22Rv1 (cell line): ENCODE data around the gene PPL.

Experiments
- H3K27ac ChIP-seq: fragments of 450-650 bp; 2 replicates; pipeline ENCODE4 v1.5.1; 2017
- ZFX ChIP-seq: fragments of 450-650 bp; IDR thresholded peaks from 2 replicates; pipeline ENCODE4 v1.6.1; 2017; ENCODE audit warnings: antibody characterized with exemption, borderline replicate concordance
- TF ChIP-seq, protein P1 (sequence below): fragments of 450-650 bp; IDR thresholded peaks from 2 replicates; pipeline ENCODE4 v1.5.1; 2017; ENCODE audit warnings: mild to moderate bottlenecking

The PPL gene

GRCh38 chr16:4910828-4911227, 26.1 kb downstream of the PPL start:
- H3K27ac ChIP-seq, result no peak overlapping the region

GRCh38 chr16:4909825-4910224, 27.1 kb downstream of the PPL start:
- no peak for TF ChIP-seq ZFX
- TF ChIP-seq, protein P1, sequence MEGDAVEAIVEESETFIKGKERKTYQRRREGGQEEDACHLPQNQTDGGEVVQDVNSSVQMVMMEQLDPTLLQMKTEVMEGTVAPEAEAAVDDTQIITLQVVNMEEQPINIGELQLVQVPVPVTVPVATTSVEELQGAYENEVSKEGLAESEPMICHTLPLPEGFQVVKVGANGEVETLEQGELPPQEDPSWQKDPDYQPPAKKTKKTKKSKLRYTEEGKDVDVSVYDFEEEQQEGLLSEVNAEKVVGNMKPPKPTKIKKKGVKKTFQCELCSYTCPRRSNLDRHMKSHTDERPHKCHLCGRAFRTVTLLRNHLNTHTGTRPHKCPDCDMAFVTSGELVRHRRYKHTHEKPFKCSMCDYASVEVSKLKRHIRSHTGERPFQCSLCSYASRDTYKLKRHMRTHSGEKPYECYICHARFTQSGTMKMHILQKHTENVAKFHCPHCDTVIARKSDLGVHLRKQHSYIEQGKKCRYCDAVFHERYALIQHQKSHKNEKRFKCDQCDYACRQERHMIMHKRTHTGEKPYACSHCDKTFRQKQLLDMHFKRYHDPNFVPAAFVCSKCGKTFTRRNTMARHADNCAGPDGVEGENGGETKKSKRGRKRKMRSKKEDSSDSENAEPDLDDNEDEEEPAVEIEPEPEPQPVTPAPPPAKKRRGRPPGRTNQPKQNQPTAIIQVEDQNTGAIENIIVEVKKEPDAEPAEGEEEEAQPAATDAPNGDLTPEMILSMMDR, result no peak
- H3K27ac ChIP-seq, result no peak overlapping the region

More at GRCh38 chr16:4910828-4911227, 26.1 kb downstream of the PPL start:
- TF ChIP-seq, protein P1, result no peak
- no peak for TF ChIP-seq ZFX

DNA sequence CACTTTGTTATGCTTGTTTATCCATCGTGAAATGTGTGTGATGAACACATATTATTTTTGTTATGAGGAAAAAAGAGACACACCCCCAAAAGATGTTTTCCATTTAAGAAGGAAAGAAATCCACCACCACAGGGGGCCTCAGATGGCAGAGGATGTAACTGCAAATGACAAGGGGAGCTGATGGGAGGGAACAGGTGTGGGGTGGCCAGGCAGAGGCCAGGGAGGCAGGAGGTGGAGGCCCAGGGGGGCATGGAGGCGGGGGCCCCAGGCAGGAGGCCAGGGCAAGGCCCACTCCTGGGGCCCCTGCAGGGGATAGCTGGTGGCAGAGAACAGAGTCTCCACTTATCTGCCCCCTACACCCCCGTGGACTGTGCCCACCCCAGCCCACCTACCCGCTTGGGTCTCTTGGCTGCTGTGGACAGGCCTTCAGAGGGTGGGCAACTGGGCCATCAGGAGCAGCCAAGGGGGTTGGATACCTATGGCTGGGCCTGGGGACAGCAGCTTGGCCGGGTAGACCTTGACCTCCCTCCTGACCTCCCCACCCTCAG, 28.0 kb downstream of the PPL start:
- no peak for TF ChIP-seq ZFX
- TF ChIP-seq, protein P1, result no peak
- no peak overlapping the region for H3K27ac ChIP-seq

DNA sequence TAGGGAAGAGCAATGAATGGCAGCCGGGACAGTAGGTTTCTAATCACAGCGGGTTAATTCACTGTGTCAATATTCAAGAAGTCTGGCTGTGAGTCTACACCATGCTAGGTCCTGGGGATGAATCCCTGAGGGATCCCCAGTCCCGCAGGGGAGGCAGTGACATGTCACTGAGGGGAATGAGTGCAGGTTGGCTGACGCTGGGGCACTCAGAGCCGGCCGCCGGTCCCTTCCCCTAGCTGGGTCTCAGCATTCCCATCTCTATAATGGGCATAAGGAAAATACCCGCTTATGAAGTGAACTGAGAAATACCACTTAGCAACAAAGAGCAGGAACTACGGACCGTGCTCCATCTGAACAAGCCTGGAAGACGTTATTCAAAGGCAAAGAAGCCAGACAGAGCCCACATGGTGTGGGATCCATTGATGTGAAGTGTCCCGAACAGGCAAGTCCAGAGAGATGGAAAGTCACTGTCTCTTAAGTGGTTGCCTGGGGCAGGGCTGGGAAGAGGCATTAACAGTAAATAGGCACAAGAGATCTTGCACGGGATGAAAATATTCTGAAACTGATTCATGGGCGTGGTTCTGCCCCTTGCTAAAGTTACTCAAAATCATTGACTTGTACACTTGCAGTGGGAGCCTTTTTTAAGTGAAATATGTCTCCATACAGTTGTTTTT, 31.9 kb downstream of the PPL start:
- TF ChIP-seq, protein P1, result no peak
- TF ChIP-seq ZFX, result no peak
- H3K27ac ChIP-seq, result no peak overlapping the region

GRCh38 chr16:4904108-4904941, 32.6 kb downstream of the PPL start:
- H3K27ac ChIP-seq, result no peak overlapping the region
- no peak for TF ChIP-seq ZFX
- TF ChIP-seq, protein P1, result no peak

DNA sequence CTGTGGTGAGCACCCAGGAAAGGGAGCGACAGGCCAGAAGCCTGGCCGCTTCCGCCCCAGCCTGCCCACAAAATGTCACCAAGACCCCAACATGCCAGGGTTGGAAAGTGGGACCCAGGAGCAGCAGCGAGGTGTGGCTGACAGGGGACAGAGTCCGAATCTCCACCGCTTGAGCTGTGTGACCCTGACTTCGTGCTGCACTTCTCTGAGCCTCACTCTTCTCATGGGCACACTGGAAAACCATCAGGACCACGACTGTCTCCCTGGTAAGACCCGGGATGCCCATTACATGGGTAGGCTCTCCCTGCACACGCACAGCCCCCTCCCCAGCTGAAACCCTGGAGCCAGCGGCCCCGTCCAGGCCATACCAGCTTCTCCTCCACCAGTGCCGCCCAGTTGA, 34.9 kb downstream of the PPL start:
- H3K27ac ChIP-seq, result no peak overlapping the region
- TF ChIP-seq, protein P1, result no peak
- no peak for TF ChIP-seq ZFX

DNA sequence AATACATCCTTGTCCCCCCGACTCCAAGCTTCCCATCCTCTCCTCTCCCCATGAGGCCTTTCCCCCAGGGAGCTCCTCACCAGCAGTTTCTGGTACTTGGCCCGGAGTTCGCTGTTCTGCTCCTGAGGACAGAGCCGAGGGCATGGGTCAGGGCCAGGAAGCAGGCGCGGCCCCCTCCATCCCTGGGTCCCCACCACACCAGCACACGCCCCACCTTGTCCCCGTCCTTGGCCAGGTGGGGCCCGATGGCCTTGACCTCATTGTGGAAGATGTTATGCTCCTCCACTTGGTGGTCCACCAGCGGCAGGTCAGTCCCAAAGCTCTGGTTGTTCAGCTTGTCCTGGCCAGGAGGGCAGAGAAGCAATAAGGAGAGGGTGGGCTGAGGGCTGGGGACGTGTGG, 36.2 kb downstream of the PPL start:
- H3K27ac ChIP-seq, result no peak overlapping the region
- TF ChIP-seq ZFX, result no peak
- TF ChIP-seq, protein P1, result no peak
